Rectal smooth muscle tissue (tissue), 1 donor: ENCODE measurements around the gene WWOX.

ENCODE experiments used
- H3K27ac ChIP-seq: one replicate; pipeline ENCODE4 v1.7.0; 2013; ENCODE audit warnings: low read depth, low read length, inconsistent platforms
- H3K27me3 ChIP-seq: one replicate; pipeline ENCODE4 v1.7.0; 2013; ENCODE audit warnings: low read length; ENCODE audit not compliant: control insufficient read depth, insufficient read depth
- H3K36me3 ChIP-seq: one replicate; pipeline ENCODE4 v1.7.0; 2013; ENCODE audit warnings: low read length; ENCODE audit not compliant: control insufficient read depth, insufficient read depth
- H3K4me1 ChIP-seq: one replicate; pipeline ENCODE4 v1.7.0; 2013; ENCODE audit warnings: low read length; ENCODE audit not compliant: control insufficient read depth, insufficient read depth
- H3K4me3 ChIP-seq: one replicate; pipeline ENCODE4 v1.7.0; 2013; ENCODE audit warnings: low read length
- H3K9ac ChIP-seq: one replicate; pipeline ENCODE4 v1.7.0; 2013; ENCODE audit warnings: low read length

WWOX gene

GRCh38 chr16:78915811-78916345 lies 816.4 kb downstream of the WWOX start:
- Histone ChIP-seq H3K27me3 (no peaks in the 10 kb centered on the region), H3K27ac (no peak overlapping the region), H3K4me3 (no peak overlapping the region), H3K36me3 (no peaks in the 10 kb centered on the region), H3K9ac (no peak overlapping the region), H3K4me1 (no peaks in the 10 kb centered on the region)

DNA sequence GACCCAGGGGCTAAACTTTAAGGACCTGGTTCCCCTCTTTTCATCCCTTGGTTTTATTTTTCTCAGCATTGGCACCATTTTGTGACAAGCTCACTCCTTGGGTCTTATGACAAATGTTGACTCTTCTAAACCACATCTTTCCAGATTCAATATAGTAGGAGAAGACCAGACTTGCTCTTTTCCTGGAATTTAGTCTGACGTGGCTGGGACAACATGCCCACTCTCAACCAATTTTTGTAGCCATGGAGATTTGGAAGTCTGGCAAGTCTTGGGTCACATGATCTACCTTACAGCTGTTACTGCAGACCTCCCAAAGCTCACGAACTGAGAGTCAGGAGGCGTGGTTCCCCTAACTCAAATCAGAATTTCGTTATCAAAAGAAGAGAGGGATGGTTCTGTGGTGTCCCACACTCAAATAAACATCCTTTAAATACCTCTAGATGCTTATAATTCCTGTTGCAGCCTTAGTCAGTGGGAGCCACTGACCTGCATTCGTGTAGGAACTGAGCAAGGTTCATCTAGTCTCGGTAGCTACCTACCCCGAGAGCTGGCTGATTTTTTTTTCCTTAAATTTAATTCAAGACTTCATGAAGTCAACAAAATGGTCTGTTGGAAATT lies 817.6 kb downstream of the WWOX start:
- no peaks in the 10 kb centered on the region for H3K27me3 ChIP-seq
- no peaks in the 10 kb centered on the region for H3K36me3 ChIP-seq
- H3K27ac ChIP-seq: no peak overlapping the region
- no peak overlapping the region for H3K9ac ChIP-seq
- no peak overlapping the region for H3K4me3 ChIP-seq
- no peaks in the 10 kb centered on the region for H3K4me1 ChIP-seq

DNA sequence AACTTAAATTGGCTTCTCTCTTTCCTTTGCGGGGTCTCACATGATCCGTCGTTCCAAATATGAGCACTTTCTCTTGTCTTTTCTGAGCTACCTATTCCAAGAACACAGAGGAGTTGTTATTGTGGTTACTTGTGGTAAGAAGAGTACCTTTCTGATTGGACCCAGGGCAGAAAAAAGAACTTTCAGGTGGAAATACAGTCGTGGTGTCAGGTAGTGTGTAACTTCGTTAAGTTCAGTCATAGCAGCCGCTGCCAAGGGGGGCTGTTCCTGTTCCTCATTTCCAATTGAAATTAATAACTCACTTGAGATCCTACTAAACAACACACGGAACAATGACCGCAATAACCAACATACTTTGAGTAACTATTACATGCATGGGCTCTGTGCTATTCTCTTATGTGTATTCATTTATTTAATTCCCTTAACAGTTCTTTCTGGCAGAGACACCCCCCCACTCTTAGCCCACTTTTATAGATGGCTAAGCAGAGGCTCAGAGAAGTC lies 819.4 kb downstream of the WWOX start:
- Histone ChIP-seq H3K27me3 (no peaks in the 10 kb centered on the region), H3K36me3 (no peaks in the 10 kb centered on the region), H3K4me1 (no peaks in the 10 kb centered on the region), H3K4me3 (no peak overlapping the region), H3K27ac (no peak overlapping the region), H3K9ac (no peak overlapping the region)

GRCh38 chr16:78919852-78920251 lies 820.4 kb downstream of the WWOX start:
- H3K36me3 ChIP-seq: no peaks in the 10 kb centered on the region
- H3K4me1 ChIP-seq: no peaks in the 10 kb centered on the region
- no peak overlapping the region for H3K27ac ChIP-seq
- H3K4me3 ChIP-seq: no peak overlapping the region
- H3K9ac ChIP-seq: no peak overlapping the region
- no peaks in the 10 kb centered on the region for H3K27me3 ChIP-seq

- Histone ChIP-seq H3K4me1 (no peaks in the 10 kb centered on the region), H3K36me3 (no peaks in the 10 kb centered on the region), H3K27ac (no peak overlapping the region), H3K27me3 (no peaks in the 10 kb centered on the region), H3K9ac (no peak overlapping the region), H3K4me3 (no peak overlapping the region)
Observed at GRCh38 chr16:78920621-78921020, 821.2 kb downstream of the WWOX start.

DNA sequence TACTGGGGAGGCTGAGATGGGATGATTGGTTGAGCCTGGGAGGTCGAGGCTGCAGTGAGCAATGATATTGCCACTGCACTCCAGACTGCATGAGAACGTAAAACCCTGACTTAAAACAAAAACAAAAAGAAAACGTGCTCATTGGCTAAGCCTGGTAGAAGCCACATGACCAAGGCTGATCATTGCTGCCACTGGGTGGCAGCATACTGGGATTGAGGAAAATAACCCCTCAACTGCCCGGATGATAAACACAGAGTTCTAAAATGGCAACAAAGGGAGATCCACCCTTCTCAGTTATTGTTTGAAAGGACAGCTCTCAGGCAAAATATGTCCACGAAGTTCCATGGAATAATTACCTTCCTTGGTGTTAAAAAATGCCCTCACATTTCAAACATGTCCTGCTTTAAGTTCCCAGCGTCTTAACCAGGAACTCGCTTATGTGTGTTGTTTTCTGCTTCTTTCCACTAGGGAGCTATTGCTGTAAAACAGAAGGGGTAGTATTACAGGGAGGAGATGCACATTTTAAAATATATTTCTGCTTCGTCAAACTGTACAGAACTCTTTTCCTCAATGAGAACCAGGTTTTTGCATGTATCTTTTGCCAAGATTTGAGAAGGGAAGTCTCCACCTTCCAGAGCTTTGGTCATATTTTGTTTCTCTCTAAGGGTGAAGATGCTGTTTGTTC lies 825.8 kb downstream of the WWOX start:
- H3K27me3 ChIP-seq: no peaks in the 10 kb centered on the region
- no peak overlapping the region for H3K4me3 ChIP-seq
- H3K36me3 ChIP-seq: no peaks in the 10 kb centered on the region
- H3K4me1 ChIP-seq: no peaks in the 10 kb centered on the region
- H3K27ac ChIP-seq: no peak overlapping the region
- no peak overlapping the region for H3K9ac ChIP-seq

DNA sequence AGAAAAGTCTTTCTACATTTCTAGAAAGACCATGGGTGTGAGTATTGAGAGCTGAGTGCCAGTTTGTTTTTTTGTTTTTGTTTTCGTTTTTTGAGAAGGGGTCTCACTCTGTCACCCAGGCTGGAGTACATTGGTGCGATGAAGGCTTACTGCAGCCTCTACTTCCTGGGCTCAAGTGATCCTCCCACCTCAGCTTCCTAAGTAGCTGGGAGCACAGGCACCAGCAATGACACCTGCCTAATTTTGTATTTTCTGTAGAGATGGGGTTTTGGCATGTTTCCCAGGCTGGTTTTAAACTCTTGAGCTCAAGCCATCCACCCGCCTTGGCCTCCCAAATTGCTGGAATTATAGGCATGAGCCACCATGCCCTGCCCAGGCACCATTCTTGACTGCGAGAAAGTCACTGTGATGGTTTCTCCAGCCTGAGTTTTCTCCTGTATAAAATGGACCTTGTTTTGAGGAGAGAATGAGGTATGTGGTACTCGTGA lies 827.3 kb downstream of the WWOX start:
- Histone ChIP-seq H3K36me3 (no peaks in the 10 kb centered on the region), H3K4me3 (no peak overlapping the region), H3K4me1 (no peaks in the 10 kb centered on the region), H3K9ac (no peak overlapping the region), H3K27me3 (no peaks in the 10 kb centered on the region), H3K27ac (no peak overlapping the region)

GRCh38 chr16:78927766-78928165 lies 828.3 kb downstream of the WWOX start:
- Histone ChIP-seq H3K4me1 (no peaks in the 10 kb centered on the region), H3K36me3 (no peaks in the 10 kb centered on the region), H3K4me3 (no peak overlapping the region), H3K27ac (no peak overlapping the region), H3K9ac (no peak overlapping the region), H3K27me3 (no peaks in the 10 kb centered on the region)

DNA sequence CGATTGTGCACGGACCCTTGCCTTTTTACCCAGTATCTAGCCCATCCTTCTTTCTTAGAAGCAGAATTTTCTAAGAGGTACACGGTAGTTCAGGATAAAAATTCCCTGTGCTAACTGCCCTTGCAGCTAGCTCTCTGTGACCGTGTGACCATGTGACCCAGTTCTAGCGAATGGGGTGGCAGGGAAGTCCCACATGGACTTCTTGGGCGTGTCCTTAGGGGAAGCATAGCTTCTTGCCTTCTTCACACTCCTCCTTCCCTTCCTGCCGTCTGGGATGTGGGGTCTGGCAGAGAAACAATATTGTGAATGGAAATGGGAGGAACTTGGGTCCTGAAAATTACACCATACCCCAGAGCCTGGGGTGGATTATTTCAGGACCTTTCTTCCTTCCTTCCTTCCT lies 830.4 kb downstream of the WWOX start:
- Histone ChIP-seq H3K4me3 (no peak overlapping the region), H3K36me3 (no peaks in the 10 kb centered on the region), H3K27me3 (no peaks in the 10 kb centered on the region), H3K9ac (no peak overlapping the region), H3K4me1 (no peaks in the 10 kb centered on the region), H3K27ac (no peak overlapping the region)

DNA sequence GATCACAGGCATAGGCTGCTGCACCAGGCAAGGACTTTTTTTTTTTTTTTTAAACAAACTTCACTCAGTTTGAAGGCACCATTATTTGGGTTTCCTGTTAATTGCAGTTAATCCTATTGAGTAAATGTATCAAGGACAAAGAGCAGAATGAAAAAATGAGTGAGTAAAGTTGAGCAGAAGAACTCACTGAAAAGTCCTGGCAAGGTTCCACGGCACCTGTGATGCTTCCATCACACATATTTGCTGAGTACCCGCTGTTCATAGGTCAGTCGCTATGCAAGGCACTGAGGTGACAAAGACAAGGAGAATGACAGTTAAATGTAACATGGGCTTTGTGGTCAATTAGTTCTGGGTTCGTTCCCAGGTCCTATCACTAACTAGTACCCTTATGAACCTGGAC lies 831.1 kb downstream of the WWOX start:
- H3K4me1 ChIP-seq: no peaks in the 10 kb centered on the region
- H3K4me3 ChIP-seq: no peak overlapping the region
- H3K9ac ChIP-seq: no peak overlapping the region
- no peak overlapping the region for H3K27ac ChIP-seq
- no peaks in the 10 kb centered on the region for H3K27me3 ChIP-seq
- no peaks in the 10 kb centered on the region for H3K36me3 ChIP-seq

DNA sequence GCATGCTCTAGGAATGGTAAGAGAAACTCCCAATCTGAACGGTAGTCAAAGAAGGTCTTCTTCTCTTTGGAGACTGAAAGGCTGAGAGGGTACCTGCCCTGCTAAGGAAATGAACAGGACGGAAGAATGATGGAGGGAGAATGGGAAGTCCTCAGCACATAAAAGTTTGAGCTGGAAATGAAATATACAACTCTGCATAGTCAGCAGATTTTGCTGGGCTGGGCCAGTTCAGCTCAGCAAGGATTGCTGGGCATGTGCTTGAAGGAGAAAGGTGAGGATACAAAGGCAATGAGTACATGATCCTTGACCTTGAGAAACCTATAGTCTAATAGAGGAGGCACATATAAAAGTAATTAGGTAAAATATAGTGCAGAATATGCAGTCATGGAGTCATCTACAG lies 831.8 kb downstream of the WWOX start:
- no peak overlapping the region for H3K9ac ChIP-seq
- no peaks in the 10 kb centered on the region for H3K27me3 ChIP-seq
- H3K4me3 ChIP-seq: no peak overlapping the region
- no peaks in the 10 kb centered on the region for H3K4me1 ChIP-seq
- no peaks in the 10 kb centered on the region for H3K36me3 ChIP-seq
- no peak overlapping the region for H3K27ac ChIP-seq

DNA sequence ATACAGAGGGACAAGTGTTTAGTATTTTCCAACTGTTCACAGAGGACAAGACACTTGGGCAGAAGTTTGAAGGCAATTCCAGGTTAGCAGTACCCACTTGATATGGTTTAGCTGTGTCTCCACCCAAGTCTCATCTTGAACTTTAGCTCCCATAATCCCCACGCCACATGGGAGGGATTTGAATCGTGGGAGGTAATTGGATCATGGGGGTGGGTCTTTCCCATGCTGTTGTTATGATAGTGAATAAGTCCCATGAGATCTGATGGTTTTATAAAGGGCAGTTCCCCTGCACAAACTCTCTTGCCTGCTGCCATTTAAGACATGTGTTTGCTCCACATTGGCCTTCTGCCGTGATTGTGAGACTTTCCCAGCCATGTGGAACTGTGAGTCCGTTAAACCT lies 832.2 kb downstream of the WWOX start:
- no peaks in the 10 kb centered on the region for H3K36me3 ChIP-seq
- H3K4me1 ChIP-seq: no peaks in the 10 kb centered on the region
- no peak overlapping the region for H3K4me3 ChIP-seq
- H3K27me3 ChIP-seq: no peaks in the 10 kb centered on the region
- no peak overlapping the region for H3K27ac ChIP-seq
- H3K9ac ChIP-seq: no peak overlapping the region
